Activated naive CD4-positive, alpha-beta T cell treated with anti-CD3 and anti-CD28 coated beads, Interleukin-2, amount 50 U/mL, for 72 hours (primary cell): ENCODE measurements around the gene ARHGAP32. TPM values are rescaled to one million over a fixed set of nuclear protein-coding genes. Genes with fewer than 3 reads are reported as not detected.
A peak's percentile ranks its signal among the peaks of the same experiment; 100 is the strongest.
"Not testable (repeated sequence)": the region's sequence is repeated elsewhere in the genome, so short reads cannot be mapped to it uniquely, and the experiment has no call there.

Experiments used
- ATAC-seq, 2 donors: fragments of 150-1000 bp; cut with Tn5 transposase; 2 replicates each; pipeline ENCODE4 v1.10.0; 2021; ENCODE audit warnings: mild to moderate bottlenecking in 2 of 2, moderate library complexity in 2 of 2
- DNase-seq, 2 donors: peaks; one replicate each; pipeline ENCODE4 v3.0.0; 2021 to 2022; ENCODE audit warnings: low spot score in 2 of 2
- H3K27ac Mint-ChIP-seq, 2 donors: one replicate each; pipeline ENCODE4 v1.8.0; 2022; ENCODE audit warnings: mild to moderate bottlenecking in 2 of 2, mixed read lengths in 2 of 2
- H3K36me3 Mint-ChIP-seq, 2 donors: one replicate each; pipeline ENCODE4 v1.8.0; 2022; ENCODE audit warnings: mixed read lengths in 2 of 2
- H3K9me3 Mint-ChIP-seq, 2 donors: one replicate each; pipeline ENCODE4 v1.8.0; 2022; ENCODE audit warnings: mixed read lengths in 2 of 2
- total RNA-seq, 2 donors: library from RNA; stranded (reverse); gene quantifications; one replicate each; pipeline ENCODE4 v1.2.3, GENCODE V29; 2022

The ARHGAP32 gene
- total RNA-seq, 2 donors from 2014 or later = 9.7 to 13.4 TPM

- no peak for DNase-seq
- ATAC-seq = no peak
- Mint-ChIP-seq H3K27ac (no peak overlapping the region), H3K9me3 (no peaks in the 10 kb centered on the region), H3K36me3 (no peaks in the 10 kb centered on the region)
These were observed 267.4 kb downstream of the ARHGAP32 start for GRCh38 chr11:128924510-128925249.

DNA sequence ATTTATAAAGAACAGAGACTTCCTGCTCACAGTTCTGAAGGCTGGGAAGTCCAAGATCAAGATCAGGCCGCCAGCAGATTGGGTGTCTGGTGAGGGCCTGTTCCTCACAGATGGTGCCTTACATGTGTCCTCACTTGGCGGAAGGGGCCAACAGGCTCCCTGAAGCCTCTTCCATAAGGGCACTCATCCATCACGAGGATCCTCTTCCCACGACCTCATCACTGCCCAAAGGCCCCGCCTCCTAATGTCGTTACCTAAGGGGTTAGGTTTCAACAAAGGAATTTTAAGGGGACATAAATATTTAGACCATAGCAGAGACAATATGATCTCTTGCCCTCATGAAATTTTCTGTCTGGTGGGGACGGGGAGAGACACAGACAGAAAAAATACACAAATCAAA is 268.0 kb downstream of the ARHGAP32 start:
- Mint-ChIP-seq H3K27ac (no peak overlapping the region), H3K36me3 (no peaks in the 10 kb centered on the region), H3K9me3 (no peaks in the 10 kb centered on the region)
- DNase-seq (no peak), ATAC-seq (no peak)

DNA sequence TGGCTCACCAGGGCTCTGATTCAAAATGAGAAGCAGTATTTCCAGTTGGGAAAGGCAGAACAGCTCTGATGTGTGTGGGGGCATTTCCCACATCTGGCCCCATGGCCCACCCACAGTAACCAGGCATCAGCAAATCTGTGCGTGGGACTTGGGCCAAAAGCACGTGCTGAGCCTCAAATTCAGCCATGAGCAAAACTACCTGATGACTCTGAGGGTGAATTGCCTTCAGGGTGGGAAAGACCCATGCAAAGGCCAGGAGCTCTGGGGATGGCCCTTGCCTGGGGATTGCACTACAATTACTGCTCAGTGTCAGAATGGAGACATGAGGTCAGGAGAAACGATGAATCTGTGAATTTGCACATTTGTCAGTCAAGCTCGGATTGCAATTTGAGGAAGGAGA is 270.3 kb downstream of the ARHGAP32 start:
- no peak for DNase-seq
- ATAC-seq = peak in 1 of 2 donors; percentile 92
- no peaks in the 10 kb centered on the region for H3K9me3 Mint-ChIP-seq
- no peaks in the 10 kb centered on the region for H3K36me3 Mint-ChIP-seq
- H3K27ac Mint-ChIP-seq = no peak overlapping the region

- Mint-ChIP-seq H3K27ac (no peak overlapping the region), H3K36me3 (no peaks in the 10 kb centered on the region), H3K9me3 (no peaks in the 10 kb centered on the region)
- DNase-seq (no peak), ATAC-seq (no peak)
These were observed 271.5 kb downstream of the ARHGAP32 start for GRCh38 chr11:128920666-128921065.

- not testable (repeated sequence) for H3K27ac Mint-ChIP-seq, DNase-seq, ATAC-seq, H3K9me3 Mint-ChIP-seq, H3K36me3 Mint-ChIP-seq
These were observed 272.5 kb downstream of the ARHGAP32 start for GRCh38 chr11:128919635-128920034.

DNA sequence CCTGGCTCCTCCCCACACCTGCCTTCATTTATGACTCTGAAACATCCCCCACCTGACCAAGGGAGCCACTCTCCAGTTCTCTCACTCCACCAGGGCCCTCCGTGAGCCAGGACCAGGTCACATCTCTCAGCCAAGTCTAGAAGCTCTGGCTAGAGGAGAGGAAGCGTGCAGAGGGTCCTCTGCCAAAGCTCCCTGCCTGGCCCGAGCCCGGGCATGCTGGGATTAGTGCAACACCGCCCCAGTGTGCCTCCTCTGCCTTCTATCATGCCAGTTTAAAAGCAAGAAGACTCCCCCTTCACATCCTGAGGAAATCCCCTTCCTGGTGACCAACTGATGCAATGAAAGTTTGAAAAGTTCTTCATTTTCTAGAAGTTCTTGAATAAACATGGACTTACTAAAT is 272.9 kb downstream of the ARHGAP32 start:
- DNase-seq (no peak), ATAC-seq (no peak)
- H3K36me3 Mint-ChIP-seq = no peaks in the 10 kb centered on the region
- no peaks in the 10 kb centered on the region for H3K9me3 Mint-ChIP-seq
- peak overlapping the region in 1 of 2 donors; percentile 79 for H3K27ac Mint-ChIP-seq

GRCh38 chr11:128917144-128917724 is 274.9 kb downstream of the ARHGAP32 start:
- no peak for ATAC-seq
- H3K9me3 Mint-ChIP-seq = no peaks in the 10 kb centered on the region
- no peaks in the 10 kb centered on the region for H3K36me3 Mint-ChIP-seq
- no peak for DNase-seq
- H3K27ac Mint-ChIP-seq = peak overlapping the region in 1 of 2 donors; percentile 21

DNA sequence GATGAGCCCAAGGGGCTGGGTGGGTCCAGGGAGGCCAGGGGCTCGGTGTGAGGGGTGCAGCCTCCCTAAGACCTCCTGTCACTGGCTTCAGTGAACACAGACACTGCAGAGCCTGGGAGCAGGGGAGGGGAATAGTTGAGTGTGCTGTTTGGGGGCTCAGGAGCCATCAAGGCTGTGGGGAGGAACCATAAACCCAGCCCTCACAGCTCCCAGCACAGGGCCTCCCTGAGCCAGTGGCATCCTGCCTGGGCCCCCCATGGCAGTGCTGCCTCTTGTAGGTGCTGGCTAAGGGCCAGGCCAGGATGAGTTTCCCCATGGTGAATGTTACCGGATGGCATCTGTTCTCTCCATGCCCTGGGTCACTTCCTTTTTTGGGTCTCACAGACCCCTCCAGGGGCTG is 275.4 kb downstream of the ARHGAP32 start:
- no peak for DNase-seq
- no peak for ATAC-seq
- no peaks in the 10 kb centered on the region for H3K9me3 Mint-ChIP-seq
- no peaks in the 10 kb centered on the region for H3K36me3 Mint-ChIP-seq
- H3K27ac Mint-ChIP-seq = no peak overlapping the region

DNA sequence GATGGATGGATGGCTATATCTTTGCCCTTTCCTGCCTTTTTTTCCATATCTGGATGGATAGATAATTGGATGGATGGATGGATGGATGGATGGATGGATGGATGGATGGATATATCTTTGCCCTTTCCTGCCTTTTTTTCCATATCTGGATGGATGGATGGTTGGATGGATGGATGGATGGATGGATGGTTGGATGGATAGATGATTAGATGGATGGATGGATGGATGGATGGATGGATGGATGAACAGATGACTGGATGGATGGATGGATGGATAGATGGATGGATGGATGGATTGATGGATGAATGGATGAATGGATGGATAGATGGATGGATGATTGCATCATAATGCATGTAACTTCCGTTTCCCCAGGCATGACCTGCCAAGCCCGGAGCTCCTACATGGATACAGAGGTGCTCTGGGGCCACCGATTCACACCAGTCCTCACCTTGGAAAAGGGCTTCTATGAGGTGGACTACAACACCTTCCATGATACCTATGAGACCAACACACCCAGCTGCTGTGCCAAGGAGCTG is 276.0 kb downstream of the ARHGAP32 start:
- Mint-ChIP-seq H3K27ac (no peak overlapping the region), H3K36me3 (no peaks in the 10 kb centered on the region), H3K9me3 (no peaks in the 10 kb centered on the region)
- DNase-seq = no peak
- no peak for ATAC-seq

DNA sequence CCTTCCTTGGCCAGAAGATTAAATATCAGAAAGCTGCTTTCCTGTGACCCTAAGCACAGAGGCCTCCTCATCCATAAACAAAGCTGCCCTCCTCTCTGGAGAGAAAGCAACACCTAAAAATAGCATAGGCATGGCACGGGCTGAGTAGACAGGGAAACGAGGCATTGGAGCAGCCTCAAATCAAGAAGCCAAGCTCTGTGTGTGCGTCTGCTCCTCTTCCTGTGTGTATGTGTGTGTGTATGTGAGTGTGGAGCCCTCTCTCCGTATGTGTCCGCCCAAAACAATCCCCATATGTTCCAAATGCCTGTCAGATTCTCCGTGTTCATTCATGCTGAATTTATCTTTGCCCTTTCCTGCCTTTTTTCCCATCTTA is 277.0 kb downstream of the ARHGAP32 start:
- ATAC-seq (no peak), DNase-seq (no peak)
- Mint-ChIP-seq H3K27ac (no peak overlapping the region), H3K36me3 (no peaks in the 10 kb centered on the region), H3K9me3 (no peaks in the 10 kb centered on the region)

Other genes with a start within 250 kb of the ARHGAP32 start
- not detected for gene TP53AIP1, start 249.5 kb downstream of the ARHGAP32 start, total RNA-seq
- 1 to 10 TPM in 1 of 2 donors, under 1 TPM in 1; 0.16 to 6.1 TPM for gene BARX2, start 183.5 kb upstream of the ARHGAP32 start, total RNA-seq